Tibial artery (tissue), 4 donors: ENCODE results near the gene DNAH17.

Experiments
- DNase-seq, 2 donors: peaks; one replicate each; pipeline ENCODE4 v3.0.0-alpha.2; 2019
- H3K27ac ChIP-seq, 2 donors: fragments of 200-600 bp; sonication (generic) in 1 of 2; 1 replicate in 1 of 2; 2 replicates in 1 of 2; pipeline ENCODE4 v1.5.1; 2018 to 2019; ENCODE audit warnings: mild to moderate bottlenecking in 1 of 2
- H3K27me3 ChIP-seq, 2 donors: fragments of 200-600 bp; sonication (generic) in 1 of 2; one replicate each; pipeline versions ENCODE4 v1.5.1 to v1.6.0; 2016 to 2019
- H3K36me3 ChIP-seq, 3 donors: fragments of 200-600 bp; sonication (generic) in 2 of 3; one replicate each; pipeline ENCODE4 v1.5.1; 2016 to 2019; ENCODE audit warnings: mild to moderate bottlenecking in 2 of 3
- H3K4me1 ChIP-seq, 4 donors: fragments of 200-600 bp; sonication (generic) in 2 of 4; 1 replicate in 3 of 4; 2 replicates in 1 of 4; pipeline ENCODE4 v1.5.1; 2016 to 2019
- H3K4me3 ChIP-seq, 2 donors: fragments of 200-600 bp; sonication (generic) in 1 of 2; 1 replicate in 1 of 2; 2 replicates in 1 of 2; pipeline ENCODE4 v1.5.1; 2018 to 2019; ENCODE audit warnings: mild to moderate bottlenecking in 2 of 2
- H3K9me3 ChIP-seq, 3 donors: fragments of 200-600 bp; sonication (generic) in 1 of 3; one replicate each; pipeline ENCODE4 v1.5.1; 2016 to 2019
- CTCF ChIP-seq, 2 experiments: fragments of 200-600 bp in 1 of 2; fragments of 450-650 bp in 1 of 2; IDR thresholded peaks; one replicate each; pipeline ENCODE4 v1.5.1; 2017 to 2019; ENCODE audit warnings: antibody characterized with exemption in 2 of 2, mild to moderate bottlenecking in 1 of 2, moderate library complexity in 1 of 2
- intact Hi-C: fragments of 100-400 bp; cut with DNase I; formaldehyde crosslinking; loops from one replicate; pipeline ENCODE4 v1.15.0; 2023; ENCODE audit warnings: low total_unique reads

The DNAH17 gene

GRCh38 chr17:78384479-78385175, 192.6 kb downstream of the DNAH17 start:
- H3K9me3 ChIP-seq: no peaks in the 10 kb centered on the region
- H3K27me3 ChIP-seq: no peaks in the 10 kb centered on the region
- no peaks in the 10 kb centered on the region for H3K36me3 ChIP-seq
- intact Hi-C loops: no loop called here
- peak overlapping the region; percentile 57 to 60 for H3K27ac ChIP-seq
- DNase-seq: no peak
- peaks cover 0 to 73% (median 36%) of the 10 kb centered on the region in 4 donors for H3K4me1 ChIP-seq
- TF ChIP-seq CTCF (IDR thresholded peaks at IDR 0.05): no peak
- H3K4me3 ChIP-seq: no peak overlapping the region

- TF ChIP-seq CTCF (IDR thresholded peaks at IDR 0.05): no peak
- Histone ChIP-seq H3K36me3 (no peaks in the 10 kb centered on the region), H3K27ac (peak overlapping the region; percentile 57 to 60), H3K27me3 (no peaks in the 10 kb centered on the region), H3K4me3 (no peak overlapping the region), H3K9me3 (no peaks in the 10 kb centered on the region), H3K4me1 (peaks cover 0 to 74% (median 42%) of the 10 kb centered on the region in 4 donors)
- intact Hi-C loops: no loop called here
- peak; percentile 90 to 94 for DNase-seq
These were observed 193.3 kb downstream of the DNAH17 start for GRCh38 chr17:78383725-78384471.

- Histone ChIP-seq H3K9me3 (no peaks in the 10 kb centered on the region), H3K4me1 (peaks cover 0 to 59% (median 37%) of the 10 kb centered on the region in 4 donors), H3K27ac (no peak overlapping the region), H3K36me3 (no peaks in the 10 kb centered on the region), H3K27me3 (no peaks in the 10 kb centered on the region), H3K4me3 (no peak overlapping the region)
- intact Hi-C loops: no loop called here
- no peak for TF ChIP-seq CTCF (IDR thresholded peaks at IDR 0.05)
- no peak for DNase-seq
These were observed 195.5 kb downstream of the DNAH17 start for GRCh38 chr17:78381601-78382232.

GRCh38 chr17:78380370-78380769, 196.8 kb downstream of the DNAH17 start:
- H3K4me3 ChIP-seq: no peak overlapping the region
- TF ChIP-seq CTCF (IDR thresholded peaks at IDR 0.05): no peak
- no peak overlapping the region for H3K27ac ChIP-seq
- no peaks in the 10 kb centered on the region for H3K9me3 ChIP-seq
- H3K4me1 ChIP-seq: peaks cover 0 to 62% (median 39%) of the 10 kb centered on the region in 4 donors
- no peaks in the 10 kb centered on the region for H3K27me3 ChIP-seq
- no peak for DNase-seq
- intact Hi-C loops: no loop called here
- no peaks in the 10 kb centered on the region for H3K36me3 ChIP-seq

GRCh38 chr17:78379131-78379491, 198.1 kb downstream of the DNAH17 start:
- no peaks in the 10 kb centered on the region for H3K36me3 ChIP-seq
- H3K27me3 ChIP-seq: no peaks in the 10 kb centered on the region
- DNase-seq: no peak
- no peaks in the 10 kb centered on the region for H3K9me3 ChIP-seq
- peak overlapping the region; percentile 91 to 94 for H3K4me3 ChIP-seq
- intact Hi-C loops: no loop called here
- peak overlapping the region; percentile 85 to 88 for H3K27ac ChIP-seq
- H3K4me1 ChIP-seq: peaks cover 0 to 52% (median 31%) of the 10 kb centered on the region in 4 donors
- TF ChIP-seq CTCF (IDR thresholded peaks at IDR 0.05): no peak
